GM19328 (cell line): ENCODE measurements around the gene TMEM273.

ENCODE experiments used
- ATAC-seq: cut with Tn5 transposase; IDR thresholded peaks from one replicate; pipeline ENCODE4 v1.9.1; 2021; ENCODE audit warnings: mild to moderate bottlenecking, moderate library complexity; ENCODE audit not compliant: unreplicated experiment

The TMEM273 gene

DNA sequence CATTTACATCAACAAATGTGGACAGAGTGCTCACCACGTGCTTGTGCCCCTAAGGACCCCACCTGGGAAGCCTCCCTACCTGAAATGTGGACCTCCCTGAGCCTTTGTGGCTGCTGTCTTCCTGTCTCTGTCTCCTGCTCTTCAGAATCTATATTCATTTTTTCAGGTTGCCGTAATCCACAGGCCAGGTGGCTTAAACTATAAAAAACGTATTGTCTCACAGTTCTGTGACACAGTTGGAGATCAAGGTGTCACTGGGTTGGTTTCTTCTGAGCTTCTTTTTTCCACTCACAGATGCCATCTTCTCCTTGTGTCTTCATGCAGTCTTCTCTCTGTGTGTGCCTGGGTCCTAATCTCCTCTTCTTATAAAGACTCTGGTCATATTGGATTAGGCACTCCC lies 67.3 kb downstream of the TMEM273 start:
- no peak for ATAC-seq

GRCh38 chr10:49119746-49120145 lies 68.4 kb downstream of the TMEM273 start:
- no peak for ATAC-seq

DNA sequence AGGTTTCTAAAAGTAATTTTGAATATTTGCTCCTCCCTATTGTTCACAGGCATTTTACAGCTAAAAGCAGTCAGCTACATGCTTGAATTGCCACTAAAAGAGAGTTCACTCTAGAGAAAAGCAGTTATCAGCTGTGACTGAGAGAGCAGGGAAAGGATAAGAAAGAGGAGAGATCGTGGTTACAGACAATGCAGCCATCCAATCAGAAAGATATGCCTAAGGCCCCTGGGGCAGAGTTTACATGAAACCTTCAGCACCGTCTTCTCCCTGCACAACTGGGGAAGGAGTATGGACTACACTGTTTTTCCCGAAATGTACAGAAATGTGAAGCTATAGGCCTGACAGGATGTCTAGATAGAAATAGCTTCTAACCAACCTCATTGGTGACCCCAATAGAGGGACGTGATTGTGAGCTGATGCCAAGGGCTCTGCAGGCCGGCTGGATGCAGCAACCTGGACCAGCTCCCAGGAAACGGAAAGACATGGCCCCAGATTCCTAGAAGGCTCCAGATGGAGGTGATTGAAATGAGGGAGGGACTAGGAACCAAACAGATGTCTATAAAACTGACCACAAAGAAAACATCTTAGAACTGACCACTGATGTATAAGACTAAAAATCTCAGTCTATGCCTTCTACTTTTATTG lies 69.6 kb downstream of the TMEM273 start:
- no peak for ATAC-seq

GRCh38 chr10:49117376-49118070 lies 70.7 kb downstream of the TMEM273 start:
- no peak for ATAC-seq

DNA sequence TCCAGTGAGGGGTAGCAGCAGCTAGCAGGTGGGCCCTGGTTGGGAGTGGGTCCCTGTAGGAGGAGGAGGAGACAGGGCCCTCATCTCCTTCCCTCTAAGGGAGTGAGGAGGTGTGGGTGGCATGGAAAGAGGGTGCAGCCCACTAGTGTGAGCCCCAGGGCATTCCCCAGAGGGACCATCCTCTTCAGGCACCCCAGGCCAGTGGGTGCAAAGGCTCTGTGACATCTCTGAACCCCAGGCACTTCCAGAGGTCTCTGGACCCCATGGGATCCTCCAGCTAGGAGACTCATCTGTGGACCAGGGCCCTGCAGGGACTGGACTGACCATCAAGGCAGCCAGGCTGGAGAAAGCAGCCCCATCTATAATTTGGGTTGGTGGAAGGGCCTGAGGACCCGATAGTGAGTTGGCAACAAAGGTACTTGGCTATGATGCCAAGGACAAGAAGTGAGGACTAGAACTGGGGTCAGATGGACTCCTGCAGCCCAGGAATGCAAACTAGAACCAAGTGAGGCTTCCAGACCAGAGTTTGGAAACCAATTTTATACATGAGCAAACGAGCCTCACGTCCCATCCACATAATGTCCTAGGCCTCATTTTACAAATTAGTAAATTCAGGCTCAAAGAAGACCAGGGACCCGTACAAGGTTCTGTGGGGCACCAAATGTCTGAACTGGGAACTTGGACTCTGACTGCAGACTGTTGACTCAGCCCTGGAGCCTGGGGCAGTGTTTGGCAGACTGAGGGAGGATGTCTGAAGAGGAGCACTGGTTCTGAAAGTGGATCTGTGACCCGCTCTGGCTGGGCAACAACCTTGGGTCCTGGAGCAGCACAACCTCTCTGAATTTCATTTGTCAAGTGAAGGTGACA lies 71.4 kb downstream of the TMEM273 start:
- ATAC-seq, result no peak

DNA sequence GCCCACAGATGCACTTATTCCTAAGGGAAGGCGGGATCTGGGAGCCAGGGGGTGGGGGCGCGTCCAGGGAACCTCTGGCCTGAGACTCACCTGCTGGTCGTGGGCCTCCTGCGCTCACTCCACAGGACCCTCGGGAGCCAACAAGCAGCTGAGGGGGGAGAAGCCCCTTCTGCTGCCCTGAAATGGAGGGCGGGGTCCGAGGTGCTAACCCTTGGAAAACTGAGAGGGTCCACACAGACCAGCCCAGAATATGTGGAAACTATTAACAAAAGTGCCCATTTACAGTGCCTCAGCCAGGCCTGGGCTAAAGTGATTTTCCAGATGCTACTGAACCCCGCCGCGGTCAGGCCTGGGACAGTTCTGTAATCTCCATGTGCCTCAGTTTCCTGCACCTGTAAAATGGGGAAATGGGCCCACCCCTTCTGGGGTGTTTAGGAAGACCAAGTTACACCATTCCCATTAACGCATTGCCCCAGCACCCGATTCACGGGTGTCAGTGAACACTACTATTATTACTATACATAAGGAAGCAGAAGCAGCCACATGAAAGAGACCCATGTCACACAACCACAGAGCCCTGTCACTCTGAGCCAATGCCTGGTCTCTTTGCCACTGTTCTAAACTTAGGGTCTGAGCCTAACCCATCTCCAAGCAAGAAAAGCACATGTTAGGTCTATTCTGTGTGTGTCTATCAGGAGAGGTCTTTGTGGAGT lies 72.2 kb downstream of the TMEM273 start:
- ATAC-seq, result no peak

DNA sequence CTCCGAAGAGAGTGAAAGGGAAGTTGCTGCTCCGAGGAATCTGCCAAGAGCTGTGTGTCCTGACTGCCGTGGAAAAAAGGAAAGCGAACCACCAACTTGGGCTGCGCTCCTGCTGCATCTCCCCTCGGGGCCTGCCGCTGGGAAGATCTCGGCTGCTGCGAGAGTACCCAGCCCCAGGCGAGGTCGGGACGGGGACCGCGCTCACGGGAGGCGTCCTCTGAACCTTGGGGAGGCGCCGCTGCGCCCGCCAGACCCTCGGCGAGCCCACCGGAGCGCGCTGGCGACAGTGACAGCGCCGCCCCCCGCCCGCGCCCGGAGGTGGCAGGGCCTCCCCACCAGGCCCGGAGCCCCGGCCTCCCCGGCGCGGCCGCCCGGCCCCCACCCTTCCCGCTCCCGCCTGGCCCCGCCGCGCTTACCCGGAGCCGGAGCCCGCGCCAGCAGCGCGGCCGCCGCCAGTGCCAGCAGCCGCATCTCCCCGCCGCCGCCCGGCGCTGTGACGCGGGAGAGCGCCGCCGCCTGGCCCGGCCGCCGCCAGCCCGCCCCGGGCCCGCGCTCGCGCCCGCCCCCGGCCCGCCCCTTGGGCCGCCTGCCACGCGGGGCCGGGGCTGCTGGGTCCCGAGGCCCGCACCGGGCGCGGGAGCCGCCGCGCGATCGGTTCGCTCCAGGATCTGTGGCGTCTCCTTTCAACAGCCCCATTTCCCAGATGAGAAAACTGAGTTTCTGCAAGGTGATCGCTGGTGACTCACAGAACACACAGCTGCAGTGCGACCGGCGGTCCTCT lies 73.0 kb downstream of the TMEM273 start, which contains the start of gene VSTM4:
Gene VSTM4 (minus strand): TSS at position 508 of the 781 bp plus-strand sequence. CDS start 37 bp downstream, at position 471.
- ATAC-seq, result no peak

- ATAC-seq, result no peak
Measured at GRCh38 chr10:49114718-49115014, 73.5 kb downstream of the TMEM273 start.

DNA sequence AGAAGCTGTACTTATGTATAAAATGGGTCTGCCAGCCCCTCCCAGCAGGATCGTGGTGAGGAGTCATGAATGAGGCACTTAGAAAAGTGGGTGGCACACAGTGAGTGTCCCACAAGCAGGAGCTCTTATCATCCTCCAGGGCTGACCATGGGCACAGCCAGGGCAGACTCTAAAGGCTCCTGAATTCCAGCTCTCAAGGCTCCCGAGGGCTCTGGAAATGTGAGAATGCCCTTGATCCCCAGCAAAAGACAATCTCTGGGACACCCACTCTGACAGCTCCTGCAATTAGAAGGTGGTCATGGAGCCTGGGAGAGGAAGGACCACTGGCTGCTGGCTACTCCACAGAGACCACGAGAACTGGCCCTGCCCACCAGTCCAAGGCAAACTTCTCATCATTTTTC lies 74.5 kb downstream of the TMEM273 start:
- ATAC-seq, result no peak

- ATAC-seq, result no peak
Measured at GRCh38 chr10:49112851-49113250, 75.3 kb downstream of the TMEM273 start.

DNA sequence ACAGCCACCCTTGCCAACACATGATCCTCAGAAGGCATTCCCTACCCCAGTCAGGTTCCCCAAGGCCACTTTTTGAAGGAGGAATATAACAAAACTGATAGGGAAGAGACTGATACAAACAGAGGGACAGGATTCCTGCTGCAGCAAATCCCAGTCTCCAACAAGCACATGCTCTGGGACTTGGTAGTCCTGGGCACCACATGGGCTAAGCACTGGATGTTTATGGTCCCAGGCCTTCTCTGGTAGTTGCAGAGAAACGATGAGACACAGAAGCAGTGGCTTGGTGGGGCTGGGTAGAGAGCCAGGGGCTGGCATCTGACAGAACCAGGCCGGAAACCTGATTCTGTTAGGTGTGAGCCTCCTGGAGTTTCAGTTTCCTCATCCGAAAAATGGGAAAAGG lies 76.1 kb downstream of the TMEM273 start:
- no peak for ATAC-seq

DNA sequence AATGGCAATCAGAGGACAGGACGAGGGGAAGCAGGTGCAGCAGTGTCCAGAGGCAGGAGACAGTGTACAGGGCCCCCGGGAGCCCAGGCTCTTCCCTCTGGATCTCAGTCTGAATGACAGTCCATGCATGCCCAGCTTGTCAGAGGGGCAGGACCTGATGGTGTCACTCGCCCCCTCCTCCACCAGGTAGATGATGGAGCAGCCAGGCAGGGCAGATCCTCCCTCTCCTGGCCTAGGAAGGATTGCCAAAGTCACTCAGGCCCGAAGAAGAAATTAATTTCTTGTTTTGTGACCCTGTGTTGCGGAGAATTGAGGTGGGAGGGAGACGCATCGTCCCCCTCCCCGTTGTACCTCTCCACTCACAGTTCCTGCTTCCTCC lies 76.9 kb downstream of the TMEM273 start:
- ATAC-seq, result no peak

- ATAC-seq, result no peak
Measured at GRCh38 chr10:49110684-49111319, 77.4 kb downstream of the TMEM273 start.

- no peak for ATAC-seq
Measured at GRCh38 chr10:49109669-49110340, 78.4 kb downstream of the TMEM273 start.

- no peak for ATAC-seq
Measured at GRCh38 chr10:49108656-49109055, 79.5 kb downstream of the TMEM273 start.

DNA sequence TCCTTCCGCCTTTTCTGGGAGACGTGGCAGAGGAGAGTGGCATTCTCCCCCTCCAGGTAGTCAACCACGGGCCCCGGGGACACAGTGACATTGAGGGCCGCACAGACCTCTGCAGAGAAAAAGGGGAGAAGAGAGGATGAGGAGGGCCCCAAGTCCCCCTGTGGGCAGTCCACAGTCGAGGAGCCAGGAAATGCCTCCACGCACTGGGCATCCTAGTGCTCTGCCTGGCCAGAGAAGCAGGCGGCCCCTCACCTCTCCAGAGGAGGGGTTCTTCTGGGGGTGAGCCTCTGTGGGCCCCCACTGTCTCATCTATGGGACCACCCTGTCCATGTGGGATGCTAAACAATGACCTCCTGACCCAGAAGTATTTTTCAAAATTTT lies 80.3 kb downstream of the TMEM273 start:
- ATAC-seq, result no peak

DNA sequence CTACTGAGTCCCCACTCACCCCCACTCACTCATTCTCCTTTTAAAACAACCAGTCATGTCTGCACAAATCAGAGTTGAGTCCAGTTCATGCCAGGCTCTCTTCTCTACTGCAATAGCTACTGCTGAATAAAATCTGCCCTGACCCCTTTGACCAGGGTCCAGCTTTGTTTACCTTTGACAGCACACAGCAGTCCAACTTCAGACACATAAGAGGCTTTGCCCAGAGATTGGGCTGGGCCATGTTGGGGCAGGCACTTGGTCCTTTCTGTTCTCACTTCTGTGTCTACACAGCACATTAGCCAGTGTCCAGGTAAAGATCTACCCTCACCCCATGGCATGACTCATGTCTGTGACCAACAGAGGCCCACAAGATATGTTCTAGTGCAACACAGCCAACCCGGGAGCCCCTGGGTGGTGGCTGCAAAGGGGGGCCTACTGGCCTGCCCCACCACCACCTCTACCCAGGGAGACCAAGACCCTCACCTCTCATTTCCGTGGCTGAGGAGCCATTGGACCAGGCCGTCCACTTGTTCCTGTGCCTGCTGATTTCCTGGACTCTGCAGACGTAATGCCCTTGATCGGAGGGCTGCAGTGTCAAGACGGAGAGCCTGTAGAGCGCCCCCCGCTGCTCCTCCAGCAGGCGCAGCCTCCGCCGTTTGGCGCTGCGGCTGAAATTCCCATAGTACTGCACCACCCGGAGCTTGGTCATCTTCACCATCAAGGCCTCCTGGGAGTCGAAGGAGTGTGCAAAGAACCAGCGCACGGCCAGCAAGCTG lies 80.9 kb downstream of the TMEM273 start:
- no peak for ATAC-seq

GRCh38 chr10:49106451-49106850 lies 81.7 kb downstream of the TMEM273 start:
- no peak for ATAC-seq

GRCh38 chr10:49105076-49105475 lies 83.1 kb downstream of the TMEM273 start:
- no peak for ATAC-seq
